Measurements from ENCODE around the gene TMEM156. TPM values are rescaled to one million over a fixed set of nuclear protein-coding genes. Genes with fewer than 3 reads are reported as not detected.

TMEM156 gene
- total RNA-seq, 2 experiments from 2014 or later, result 18.4 TPM

- no peak overlapping the region for H3K4me3 ChIP-seq (ENCODE audit: low read length)
- DNase-seq, result no peak
- TF ChIP-seq CTCF (IDR thresholded peaks at IDR 0.05), result no peak
- H3K36me3 ChIP-seq (ENCODE audit: insufficient read depth, low read length), result no peaks in the 10 kb centered on the region
- POLR2A ChIA-PET, result interaction anchor here (0.6 to 0.9 kb wide), 2 partner anchors 39 to 45 kb away, joined by 3 to 4 read pairs; no protein-coding TSS in a partner anchor
- Mint-ChIP-seq H3K27me3 (no peaks in the 10 kb centered on the region), H3K27ac (no peak overlapping the region), H3K9me3 (peaks cover 2% of the 10 kb centered on the region), H3K4me1 (ENCODE audit: low read depth) (peaks cover 25% of the 10 kb centered on the region), H3K4me3 (no peak overlapping the region), H3K36me3 (ENCODE audit: low read depth) (peaks cover 32% of the 10 kb centered on the region)
- peaks cover 9% of the 10 kb centered on the region for H3K4me1 ChIP-seq (ENCODE audit: insufficient read depth, low read length)
- intact Hi-C loops (cut with DNase I, micrococcal nuclease), result no loop called here
- H3K9me3 ChIP-seq (ENCODE audit: control insufficient read depth in 1 of 2, insufficient read depth in 1 of 2, low read length in 2 of 2), result no peaks in the 10 kb centered on the region
- H3K27ac ChIP-seq (ENCODE audit: low read depth in 1 of 2, low read length in 2 of 2), result no peak overlapping the region
- no peaks in the 10 kb centered on the region for H3K27me3 ChIP-seq (ENCODE audit: control insufficient read depth in 1 of 2, insufficient read depth in 2 of 2, low read length in 2 of 2)
- CTCF ChIA-PET, result no interaction called here
- ATAC-seq (ENCODE audit: poor library complexity), result no peak
These were observed 7.8 kb downstream of the TMEM156 start for GRCh38 chr4:39024311-39024865.

GRCh38 chr4:39023059-39023458 is 9.2 kb downstream of the TMEM156 start:
- CTCF ChIA-PET, result interaction anchor here (1.4 kb wide), 1 partner anchor 23 kb away, joined by 4 read pairs; no protein-coding TSS in a partner anchor
- ATAC-seq (ENCODE audit: poor library complexity) (no peak), DNase-seq (no peak)
- Histone ChIP-seq H3K4me1 (ENCODE audit: insufficient read depth, low read length) (peaks cover 8% of the 10 kb centered on the region), H3K36me3 (ENCODE audit: insufficient read depth, low read length) (no peaks in the 10 kb centered on the region), H3K27ac (ENCODE audit: low read depth in 1 of 2, low read length in 2 of 2) (no peak overlapping the region), H3K27me3 (ENCODE audit: control insufficient read depth in 1 of 2, insufficient read depth in 2 of 2, low read length in 2 of 2) (no peaks in the 10 kb centered on the region), H3K4me3 (ENCODE audit: low read length) (no peak overlapping the region), H3K9me3 (ENCODE audit: control insufficient read depth in 1 of 2, insufficient read depth in 1 of 2, low read length in 2 of 2) (peaks cover 0 to 4% of the 10 kb centered on the region in 2 experiments)
- TF ChIP-seq CTCF (IDR thresholded peaks at IDR 0.05), result no peak
- intact Hi-C loops (cut with DNase I, micrococcal nuclease), result no loop called here
- Mint-ChIP-seq H3K4me1 (ENCODE audit: low read depth) (peaks cover 15% of the 10 kb centered on the region), H3K9me3 (peaks cover 2% of the 10 kb centered on the region), H3K27me3 (no peaks in the 10 kb centered on the region), H3K36me3 (ENCODE audit: low read depth) (peaks cover 39% of the 10 kb centered on the region), H3K27ac (no peak overlapping the region), H3K4me3 (no peak overlapping the region)
- POLR2A ChIA-PET, result interaction anchor here (1.1 kb wide), 1 partner anchor 21 kb away, joined by 3 read pairs; no protein-coding TSS in a partner anchor

GRCh38 chr4:39022241-39022640 is 10.0 kb downstream of the TMEM156 start:
- Mint-ChIP-seq H3K27ac (no peak overlapping the region), H3K9me3 (peaks cover 2% of the 10 kb centered on the region), H3K4me3 (no peak overlapping the region), H3K4me1 (ENCODE audit: low read depth) (peaks cover 12% of the 10 kb centered on the region), H3K27me3 (no peaks in the 10 kb centered on the region), H3K36me3 (ENCODE audit: low read depth) (peaks cover 46% of the 10 kb centered on the region)
- ChIA-PET POLR2A (interaction anchor here (1.1 kb wide), 1 partner anchor 22 kb away, joined by 3 read pairs; no protein-coding TSS in a partner anchor), CTCF (interaction anchor here (1.4 kb wide), 1 partner anchor 24 kb away, joined by 4 read pairs; no protein-coding TSS in a partner anchor)
- ATAC-seq (ENCODE audit: poor library complexity) (no peak), DNase-seq (no peak)
- Histone ChIP-seq H3K27me3 (ENCODE audit: control insufficient read depth in 1 of 2, insufficient read depth in 2 of 2, low read length in 2 of 2) (no peaks in the 10 kb centered on the region), H3K4me3 (ENCODE audit: low read length) (no peak overlapping the region), H3K9me3 (ENCODE audit: control insufficient read depth in 1 of 2, insufficient read depth in 1 of 2, low read length in 2 of 2) (peaks cover 0 to 5% of the 10 kb centered on the region in 2 experiments), H3K4me1 (ENCODE audit: insufficient read depth, low read length) (peaks cover under 1% of the 10 kb centered on the region), H3K27ac (ENCODE audit: low read depth in 1 of 2, low read length in 2 of 2) (no peak overlapping the region), H3K36me3 (ENCODE audit: insufficient read depth, low read length) (no peaks in the 10 kb centered on the region)
- intact Hi-C loops (cut with DNase I, micrococcal nuclease), result no loop called here
- TF ChIP-seq CTCF (IDR thresholded peaks at IDR 0.05), result no peak
